Measurements from ENCODE around the gene ZNF496. TPM values are rescaled to one million over a fixed set of nuclear protein-coding genes. Genes with fewer than 3 reads are reported as not detected.
"Not testable (repeated sequence)": the region's sequence is repeated elsewhere in the genome, so short reads cannot be mapped to it uniquely, and the experiment has no call there.

ZNF496 gene
- total RNA-seq, 2 donors from 2014 or later, result 63.5 to 65.6 TPM

DNA sequence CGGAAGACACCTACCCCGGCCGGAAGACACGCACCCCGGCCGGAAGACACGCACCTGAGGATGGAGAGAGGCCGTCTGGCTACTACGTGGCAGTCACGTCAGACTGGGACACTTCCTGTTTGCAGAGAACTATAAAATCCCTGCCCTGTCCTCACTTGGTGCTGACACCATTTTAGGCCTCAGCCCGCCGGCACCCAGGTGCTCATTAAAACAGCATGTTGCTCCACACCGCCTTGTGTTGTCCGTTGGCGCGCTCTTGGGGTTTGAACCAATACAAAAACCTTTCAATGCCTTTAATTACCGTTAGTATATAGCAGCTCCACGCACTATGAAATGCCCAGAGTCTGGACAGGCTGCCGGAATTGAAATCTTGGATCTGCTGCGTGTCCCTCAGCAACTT is 41.1 kb downstream of the ZNF496 start:
- Histone ChIP-seq H3K27ac (ENCODE audit: low read depth, low read length) (no peak overlapping the region), H3K36me3 (ENCODE audit: control insufficient read depth, insufficient read depth, low read length) (no peaks in the 10 kb centered on the region), H3K9me3 (ENCODE audit: control insufficient read depth, low read length) (no peaks in the 10 kb centered on the region), H3K4me1 (ENCODE audit: control insufficient read depth, insufficient read depth, low read length) (peaks cover 23% of the 10 kb centered on the region), H3K4me3 (ENCODE audit: low read length) (no peak overlapping the region), H3K9ac (ENCODE audit: extremely low read depth, low read length, poor library complexity, severe bottlenecking) (no peak overlapping the region), H3K27me3 (ENCODE audit: control insufficient read depth, insufficient read depth, low read length, poor library complexity, severe bottlenecking) (no peaks in the 10 kb centered on the region)
- TF ChIP-seq, protein P1, sequence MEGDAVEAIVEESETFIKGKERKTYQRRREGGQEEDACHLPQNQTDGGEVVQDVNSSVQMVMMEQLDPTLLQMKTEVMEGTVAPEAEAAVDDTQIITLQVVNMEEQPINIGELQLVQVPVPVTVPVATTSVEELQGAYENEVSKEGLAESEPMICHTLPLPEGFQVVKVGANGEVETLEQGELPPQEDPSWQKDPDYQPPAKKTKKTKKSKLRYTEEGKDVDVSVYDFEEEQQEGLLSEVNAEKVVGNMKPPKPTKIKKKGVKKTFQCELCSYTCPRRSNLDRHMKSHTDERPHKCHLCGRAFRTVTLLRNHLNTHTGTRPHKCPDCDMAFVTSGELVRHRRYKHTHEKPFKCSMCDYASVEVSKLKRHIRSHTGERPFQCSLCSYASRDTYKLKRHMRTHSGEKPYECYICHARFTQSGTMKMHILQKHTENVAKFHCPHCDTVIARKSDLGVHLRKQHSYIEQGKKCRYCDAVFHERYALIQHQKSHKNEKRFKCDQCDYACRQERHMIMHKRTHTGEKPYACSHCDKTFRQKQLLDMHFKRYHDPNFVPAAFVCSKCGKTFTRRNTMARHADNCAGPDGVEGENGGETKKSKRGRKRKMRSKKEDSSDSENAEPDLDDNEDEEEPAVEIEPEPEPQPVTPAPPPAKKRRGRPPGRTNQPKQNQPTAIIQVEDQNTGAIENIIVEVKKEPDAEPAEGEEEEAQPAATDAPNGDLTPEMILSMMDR (conservative IDR thresholded peaks at IDR 0.05), result no peak
- DNase-seq, result peak; percentile 24
- Mint-ChIP-seq H3K27ac (no peak overlapping the region), H3K4me3 (no peak overlapping the region), H3K9me3 (peaks cover 25% of the 10 kb centered on the region), H3K27me3 (ENCODE audit: insufficient read depth) (no peaks in the 10 kb centered on the region), H3K36me3 (ENCODE audit: low read depth) (peaks cover 23% of the 10 kb centered on the region), H3K4me1 (peaks cover 38% of the 10 kb centered on the region)
- WGBS, 2 experiments (ENCODE audit: insufficient coverage in 1 of 2, insufficient read length in 1 of 2), result 93 to 94% methylated on average over 17 to 20 of the region's 20 CpGs

DNA sequence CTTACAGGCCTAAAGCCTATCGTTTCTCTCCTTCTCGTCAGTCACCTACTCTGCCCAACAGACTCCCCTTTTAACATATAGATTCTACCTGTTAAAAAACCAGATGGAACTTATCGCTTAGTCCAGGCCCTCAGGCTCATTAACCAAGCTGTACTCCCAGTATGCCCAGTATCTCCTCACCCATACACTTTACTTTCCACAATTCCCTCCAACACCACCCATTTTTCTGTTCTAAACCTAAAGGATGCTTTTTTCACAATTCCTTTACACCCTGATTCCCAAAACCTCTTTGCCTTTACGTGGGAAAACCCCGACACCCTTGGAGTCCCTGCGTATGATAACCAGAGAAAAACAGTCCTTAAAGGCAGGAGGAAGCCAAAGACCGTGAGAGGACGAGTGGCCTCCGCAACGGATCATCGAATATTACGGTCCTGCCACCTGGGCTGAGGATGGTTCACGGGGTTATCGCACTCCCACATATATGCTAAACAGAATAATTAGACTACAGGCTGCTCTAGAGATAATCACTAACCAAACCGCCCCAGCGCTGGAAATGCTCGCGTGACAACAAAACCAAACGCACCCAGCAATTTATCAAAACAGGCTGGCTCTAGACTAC is 42.3 kb downstream of the ZNF496 start:
- WGBS, 2 experiments (ENCODE audit: insufficient coverage in 1 of 2, insufficient read length in 1 of 2), result 94 to 96% methylated on average over 10 to 19 of the region's 19 CpGs
- DNase-seq, result not testable (repeated sequence)

DNA sequence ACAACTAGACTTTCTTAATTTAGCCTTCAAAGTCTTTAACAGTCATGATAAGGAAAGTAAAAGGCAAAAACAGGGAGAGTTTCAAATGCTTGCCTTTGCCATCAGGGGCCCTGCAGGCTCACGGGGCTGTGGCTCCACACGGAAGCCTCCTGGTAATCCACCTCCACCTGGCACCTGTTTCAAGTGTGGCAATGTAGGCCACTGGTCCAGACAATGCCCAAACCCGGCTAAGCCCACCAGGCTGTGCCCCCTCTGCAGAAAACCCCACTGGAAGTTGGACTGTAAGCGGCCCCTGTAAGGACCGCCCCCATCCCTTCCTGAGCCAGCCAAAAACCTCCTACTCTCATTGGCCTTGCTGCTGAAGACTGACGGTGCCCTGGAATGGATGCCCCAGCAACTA is 43.3 kb downstream of the ZNF496 start:
- WGBS, 2 experiments (ENCODE audit: insufficient coverage in 1 of 2, insufficient read length in 1 of 2), result 94% methylated on average over 6 of the region's 6 CpGs; no CpG with 5 or more reads in 1 of the 2 experiments
- Mint-ChIP-seq H3K27me3 (ENCODE audit: insufficient read depth) (no peaks in the 10 kb centered on the region), H3K27ac (no peak overlapping the region), H3K4me3 (no peak overlapping the region), H3K9me3 (peaks cover 29% of the 10 kb centered on the region), H3K36me3 (ENCODE audit: low read depth) (peaks cover 26% of the 10 kb centered on the region), H3K4me1 (peaks cover 16% of the 10 kb centered on the region)
- H3K27me3 ChIP-seq (ENCODE audit: control insufficient read depth, insufficient read depth, low read length, poor library complexity, severe bottlenecking), result no peaks in the 10 kb centered on the region
- H3K36me3 ChIP-seq (ENCODE audit: control insufficient read depth, insufficient read depth, low read length), result no peaks in the 10 kb centered on the region
- TF ChIP-seq, protein P1 (conservative IDR thresholded peaks at IDR 0.05), result no peak
- no peak overlapping the region for H3K9ac ChIP-seq (ENCODE audit: extremely low read depth, low read length, poor library complexity, severe bottlenecking)
- H3K4me3 ChIP-seq (ENCODE audit: low read length), result no peak overlapping the region
- peaks cover 6% of the 10 kb centered on the region for H3K4me1 ChIP-seq (ENCODE audit: control insufficient read depth, insufficient read depth, low read length)
- peak; percentile 11 for DNase-seq
- H3K27ac ChIP-seq (ENCODE audit: low read depth, low read length), result no peak overlapping the region
- H3K9me3 ChIP-seq (ENCODE audit: control insufficient read depth, low read length), result no peaks in the 10 kb centered on the region

More for the DNA sequence above, 42.3 kb downstream of the ZNF496 start:
- H3K27me3 Mint-ChIP-seq (ENCODE audit: insufficient read depth); H3K27ac ChIP-seq (ENCODE audit: low read depth, low read length); H3K27me3 ChIP-seq (ENCODE audit: control insufficient read depth, insufficient read depth, low read length, poor library complexity, severe bottlenecking); H3K4me3 ChIP-seq (ENCODE audit: low read length); H3K4me3 Mint-ChIP-seq; H3K9ac ChIP-seq (ENCODE audit: extremely low read depth, low read length, poor library complexity, severe bottlenecking); H3K9me3 ChIP-seq (ENCODE audit: control insufficient read depth, low read length); H3K27ac Mint-ChIP-seq; H3K36me3 ChIP-seq (ENCODE audit: control insufficient read depth, insufficient read depth, low read length): not testable (repeated sequence)
- peaks cover 26% of the 10 kb centered on the region for H3K4me1 Mint-ChIP-seq
- H3K9me3 Mint-ChIP-seq, result peaks cover 29% of the 10 kb centered on the region
- H3K36me3 Mint-ChIP-seq (ENCODE audit: low read depth), result peaks cover 26% of the 10 kb centered on the region
- H3K4me1 ChIP-seq (ENCODE audit: control insufficient read depth, insufficient read depth, low read length), result peaks cover 17% of the 10 kb centered on the region

Measured in endodermal cell (in vitro differentiated cells).